GM21825 (cell line): ENCODE results near the gene CYB561A3.

ENCODE experiments used
- ATAC-seq: cut with Tn5 transposase; IDR thresholded peaks from one replicate; pipeline ENCODE4 v1.9.1; 2021; ENCODE audit warnings: mild to moderate bottlenecking, moderate library complexity; ENCODE audit not compliant: unreplicated experiment

Gene CYB561A3

GRCh38 chr11:61329871-61330270, 31.8 kb downstream of the CYB561A3 start:
- no peak for ATAC-seq

- no peak for ATAC-seq
Measured at GRCh38 chr11:61328351-61328750, 33.3 kb downstream of the CYB561A3 start.

- ATAC-seq, result no peak
Measured at GRCh38 chr11:61327669-61328071, 34.0 kb downstream of the CYB561A3 start.

GRCh38 chr11:61325649-61326414, 35.9 kb downstream of the CYB561A3 start:
- no peak for ATAC-seq

- ATAC-seq, result no peak
Measured at GRCh38 chr11:61315260-61315659, 46.4 kb downstream of the CYB561A3 start.

- no peak for ATAC-seq
Measured at GRCh38 chr11:61310749-61311148, 50.9 kb downstream of the CYB561A3 start.

GRCh38 chr11:61309739-61310138, 51.9 kb downstream of the CYB561A3 start:
- ATAC-seq, result no peak

- ATAC-seq, result no peak
Measured at GRCh38 chr11:61309141-61309540, 52.5 kb downstream of the CYB561A3 start.

GRCh38 chr11:61307354-61307753, 54.3 kb downstream of the CYB561A3 start:
- ATAC-seq, result no peak

GRCh38 chr11:61306221-61306620, 55.5 kb downstream of the CYB561A3 start:
- ATAC-seq, result no peak

GRCh38 chr11:61305417-61305816, 56.3 kb downstream of the CYB561A3 start:
- ATAC-seq, result no peak

GRCh38 chr11:61303725-61304124, 58.0 kb downstream of the CYB561A3 start:
- no peak for ATAC-seq

- no peak for ATAC-seq
Measured at GRCh38 chr11:61302550-61302949, 59.1 kb downstream of the CYB561A3 start.
